NK-92 treated with Interleukin-12 subunit alpha and Interleukin-12 subunit beta, amount 100 ng/mL, for 24 hours (cell line): ENCODE results near the gene TBL1Y.
"Not testable (repeated sequence)": the region's sequence is repeated elsewhere in the genome, so short reads cannot be mapped to it uniquely, and the experiment has no call there.

Source experiments
- DNase-seq: peaks from one replicate; lab custom pipeline; 2025; lab: John Stamatoyannopoulos, UW

Gene TBL1Y

GRCh38 chrY:6910372-6911252 is at the start of gene TBL1Y:
Gene TBL1Y (plus strand): TSS chrY:6910697. CDS start chrY:7025085, 114,388 bp downstream.
- DNase-seq: no peak

- DNase-seq: no peak
Measured at GRCh38 chrY:6894496-6894895, 16.0 kb upstream of the TBL1Y start.

GRCh38 chrY:6895236-6895635 is 15.3 kb upstream of the TBL1Y start:
- DNase-seq: no peak

GRCh38 chrY:6902116-6902515 is 8.4 kb upstream of the TBL1Y start:
- not testable (repeated sequence) for DNase-seq

- no peak for DNase-seq
Measured at GRCh38 chrY:6907591-6907990, 2.9 kb upstream of the TBL1Y start.

- not testable (repeated sequence) for DNase-seq
Measured at GRCh38 chrY:6908021-6908420, 2.5 kb upstream of the TBL1Y start.

GRCh38 chrY:6909118-6909521 is 1.4 kb upstream of the TBL1Y start:
- DNase-seq: no peak

GRCh38 chrY:6909856-6910255 is 641 bp upstream of the TBL1Y start:
- DNase-seq: no peak

- DNase-seq: no peak
Measured at GRCh38 chrY:6911253-6911881, 870 bp downstream of the TBL1Y start, which contains the start of gene AMELY. Gene AMELY (minus strand): TSS chrY:6911752. CDS start chrY:6872608, 39,144 bp downstream.

- DNase-seq: no peak
Measured at GRCh38 chrY:6913362-6913761, 2.9 kb downstream of the TBL1Y start.

GRCh38 chrY:6921061-6921460 is 10.6 kb downstream of the TBL1Y start:
- no peak for DNase-seq

- no peak for DNase-seq
Measured at GRCh38 chrY:6928265-6928664, 17.8 kb downstream of the TBL1Y start.

GRCh38 chrY:6929237-6929636 is 18.7 kb downstream of the TBL1Y start:
- no peak for DNase-seq

- no peak for DNase-seq
Measured at GRCh38 chrY:6931779-6932396, 21.4 kb downstream of the TBL1Y start.

GRCh38 chrY:6935497-6935896 is 25.0 kb downstream of the TBL1Y start:
- DNase-seq: no peak

- DNase-seq: no peak
Measured at GRCh38 chrY:6947695-6948094, 37.2 kb downstream of the TBL1Y start.

GRCh38 chrY:6948378-6948777 is 37.9 kb downstream of the TBL1Y start:
- no peak for DNase-seq

- no peak for DNase-seq
Measured at GRCh38 chrY:6949947-6950346, 39.5 kb downstream of the TBL1Y start.

- no peak for DNase-seq
Measured at GRCh38 chrY:6964732-6965131, 54.2 kb downstream of the TBL1Y start.

- no peak for DNase-seq
Measured at GRCh38 chrY:6966521-6966920, 56.0 kb downstream of the TBL1Y start.

GRCh38 chrY:6967736-6968135 is 57.2 kb downstream of the TBL1Y start:
- no peak for DNase-seq

GRCh38 chrY:6968191-6968590 is 57.7 kb downstream of the TBL1Y start:
- DNase-seq: no peak
